NB4 (cell line): ENCODE data around the gene FER1L5.

Experiments used
- CTCF ChIP-seq: IDR thresholded peaks from one replicate; pipeline ENCODE4 v1.5.1; 2012; ENCODE audit warnings: low read depth, low read length
- MAX ChIP-seq: IDR thresholded peaks from 2 replicates; pipeline ENCODE4 v1.6.1; 2011; ENCODE audit warnings: low read depth, low read length
- MYC ChIP-seq: IDR thresholded peaks from 2 replicates; pipeline ENCODE4 v1.6.1; 2011; ENCODE audit warnings: low read depth, low read length
- POLR2A ChIP-seq: IDR thresholded peaks from 2 replicates; pipeline ENCODE4 v1.6.1; 2011; ENCODE audit warnings: mild to moderate bottlenecking; ENCODE audit not compliant: insufficient read length; ENCODE audit errors: extremely low read depth

DNA sequence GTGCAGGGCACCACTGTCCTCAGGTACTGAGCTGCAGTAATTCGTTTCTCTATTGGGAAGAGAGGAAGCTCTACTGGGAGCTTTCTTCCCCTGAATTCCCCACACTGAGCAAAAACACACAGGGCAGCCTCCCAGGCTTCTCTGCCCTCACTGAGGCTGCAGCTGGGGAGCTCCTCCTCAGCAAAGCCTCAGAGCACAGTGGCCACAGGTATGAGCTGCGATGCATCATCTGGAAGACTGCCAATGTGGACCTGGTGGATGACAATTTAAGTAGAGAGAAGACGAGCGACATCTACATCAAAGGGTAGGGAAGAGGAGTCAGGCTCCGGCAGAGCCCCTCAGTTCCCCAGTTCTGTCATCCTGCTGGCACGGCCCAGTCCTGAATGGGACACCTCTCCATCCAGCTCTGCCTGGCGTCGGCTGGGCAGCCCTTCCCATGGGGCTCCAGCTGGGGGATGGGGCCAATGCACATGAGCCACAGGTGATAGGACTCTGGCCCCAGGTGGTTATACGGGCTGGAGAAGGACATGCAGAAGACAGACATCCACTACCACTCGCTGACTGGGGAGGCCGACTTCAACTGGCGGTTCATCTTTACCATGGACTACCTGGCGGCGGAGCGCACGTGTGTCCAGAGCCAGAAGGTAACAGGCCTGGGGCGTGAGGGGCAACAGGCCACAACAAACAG, 59.7 kb downstream of the FER1L5 start:
- TF ChIP-seq CTCF (no peak), POLR2A (no peak), MYC (no peak), MAX (no peak)
